NCI-H146 (cell line): ENCODE data around the gene CATSPERE.
"Not testable (repeated sequence)": the region's sequence is repeated elsewhere in the genome, so short reads cannot be mapped to it uniquely, and the experiment has no call there.

Experiments
- DNase-seq: peaks from one replicate; lab custom pipeline; 2025; lab: John Stamatoyannopoulos, UW

The CATSPERE gene

GRCh38 chr1:244552336-244552735 is 91.3 kb downstream of the CATSPERE start:
- peak; percentile 30 for DNase-seq

- no peak for DNase-seq
Measured at GRCh38 chr1:244556263-244556662, 95.2 kb downstream of the CATSPERE start.

GRCh38 chr1:244557565-244557964 is 96.5 kb downstream of the CATSPERE start:
- no peak for DNase-seq

DNA sequence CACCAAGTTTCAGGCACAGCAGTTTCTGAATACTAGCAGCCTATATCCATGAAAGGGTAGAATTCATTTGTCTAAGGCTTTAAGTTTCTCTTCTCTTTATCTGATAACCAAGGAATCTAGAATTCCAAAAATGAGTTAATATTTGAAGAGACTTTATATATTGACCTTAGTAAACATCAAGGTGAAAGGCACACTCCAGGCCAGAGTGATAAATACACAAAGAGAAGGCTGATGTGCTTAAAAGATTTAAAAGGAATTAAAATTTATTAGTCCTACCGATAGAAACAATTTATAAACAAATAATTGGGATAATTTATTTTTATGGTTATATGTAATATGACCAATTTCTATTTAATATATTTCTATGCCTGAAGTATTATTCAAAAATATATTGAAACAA is 98.5 kb downstream of the CATSPERE start:
- no peak for DNase-seq

DNA sequence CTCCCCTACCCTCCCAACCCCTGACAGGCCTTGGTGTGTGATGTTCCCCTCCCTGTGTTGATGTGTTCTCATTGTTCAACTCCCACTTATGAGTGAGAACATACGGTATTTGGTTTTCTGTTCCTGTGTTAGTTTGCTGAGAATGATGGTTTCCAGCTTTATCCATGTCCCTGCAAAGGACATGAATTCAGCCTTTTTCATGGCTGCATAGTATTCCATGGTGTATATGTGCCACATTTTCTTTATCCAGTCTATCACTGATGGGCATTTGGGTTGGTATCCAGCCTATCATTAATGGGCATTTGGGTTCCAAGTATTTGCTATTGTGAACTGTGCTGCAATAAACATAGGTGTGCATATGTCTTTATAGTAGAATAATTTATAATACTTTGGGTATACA is 101.8 kb downstream of the CATSPERE start:
- DNase-seq: not testable (repeated sequence)

DNA sequence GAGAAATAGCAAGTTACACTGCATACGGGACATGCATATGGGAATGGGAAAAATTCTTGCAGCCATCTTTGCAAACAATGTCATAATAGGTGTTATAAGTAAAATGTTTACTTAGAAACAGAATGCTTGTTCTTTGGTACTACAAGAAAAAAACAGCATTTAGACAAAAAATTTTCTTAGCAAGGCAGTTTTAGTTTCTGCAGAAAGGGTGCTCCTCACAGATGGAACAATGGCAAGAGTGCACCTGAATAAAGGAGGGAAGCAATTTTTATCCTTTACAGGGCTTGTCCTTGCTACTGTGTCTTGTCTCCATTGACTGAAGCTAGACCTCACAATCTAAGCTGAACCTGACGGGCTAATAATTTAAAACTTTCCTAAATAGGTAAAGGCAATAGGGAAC is 112.7 kb downstream of the CATSPERE start:
- DNase-seq: no peak

DNA sequence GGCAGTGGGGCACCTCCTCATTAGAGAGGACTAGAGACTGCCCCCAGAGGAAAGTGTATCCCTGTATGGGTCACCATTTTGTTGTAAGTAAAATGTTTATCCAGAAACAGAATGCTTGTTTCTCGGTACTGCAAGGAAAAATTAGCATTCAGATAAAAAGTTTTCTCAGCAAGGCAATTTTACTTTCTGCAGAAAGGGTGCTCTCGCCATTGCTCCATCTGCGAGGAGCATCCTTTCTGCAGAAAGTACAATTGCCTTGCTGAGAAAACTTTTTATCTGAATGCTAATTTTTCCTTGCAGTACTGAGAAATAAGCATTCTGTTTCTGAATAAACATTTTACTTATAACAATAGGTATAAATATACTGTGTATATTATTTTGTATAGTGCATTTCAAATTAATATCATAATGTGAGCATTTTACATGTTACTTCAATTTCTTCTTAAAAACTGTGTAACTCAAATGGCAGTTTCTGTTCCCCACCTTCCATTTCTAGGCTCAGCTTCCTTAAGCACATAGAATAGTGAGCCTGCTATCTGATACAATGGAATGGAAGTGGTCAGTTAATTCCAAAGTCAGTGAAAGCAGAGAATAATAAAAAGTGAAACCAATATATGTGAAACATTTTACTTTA is 115.3 kb downstream of the CATSPERE start:
- no peak for DNase-seq

DNA sequence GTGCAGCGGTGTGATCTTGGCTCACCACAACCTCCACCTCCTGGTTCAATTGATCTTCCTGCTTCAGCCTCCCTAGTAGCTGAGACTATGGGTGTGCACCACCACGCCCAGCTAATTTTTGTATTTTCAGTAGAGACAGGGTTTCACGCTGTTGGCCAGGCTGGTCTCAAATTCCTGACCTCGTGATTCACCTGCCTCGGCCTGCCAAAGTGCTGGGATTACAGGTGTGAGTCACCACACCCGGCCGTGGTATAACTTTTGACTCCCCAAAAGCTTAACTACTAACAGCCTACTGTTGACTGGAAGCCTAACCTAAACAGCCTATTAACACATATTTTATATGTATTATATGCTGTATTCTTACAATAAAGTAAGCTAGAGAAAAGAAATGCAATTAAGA is 117.1 kb downstream of the CATSPERE start:
- not testable (repeated sequence) for DNase-seq

GRCh38 chr1:244583358-244583982 is 122.4 kb downstream of the CATSPERE start:
- DNase-seq: no peak

DNA sequence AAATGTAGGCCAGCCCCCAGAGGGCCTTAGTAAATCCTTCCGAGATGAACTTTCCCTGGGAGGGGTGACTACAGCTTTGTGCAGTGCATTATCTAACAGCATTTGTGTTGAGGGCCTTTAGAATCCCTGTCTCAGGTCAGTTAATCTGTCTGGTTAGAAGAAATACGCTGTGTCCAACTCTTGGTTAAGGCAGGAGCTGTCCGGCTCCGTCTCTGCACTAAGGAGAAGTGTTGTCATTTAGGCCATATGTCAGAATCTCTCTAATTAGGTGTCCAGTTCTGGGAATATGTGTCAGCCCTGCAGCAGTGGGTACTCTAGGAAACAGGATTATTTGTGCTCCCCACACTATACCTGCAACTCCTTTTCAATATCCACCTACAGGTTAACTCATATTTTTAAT is 124.8 kb downstream of the CATSPERE start:
- no peak for DNase-seq

GRCh38 chr1:244590670-244591069 is 129.6 kb downstream of the CATSPERE start:
- DNase-seq: no peak

DNA sequence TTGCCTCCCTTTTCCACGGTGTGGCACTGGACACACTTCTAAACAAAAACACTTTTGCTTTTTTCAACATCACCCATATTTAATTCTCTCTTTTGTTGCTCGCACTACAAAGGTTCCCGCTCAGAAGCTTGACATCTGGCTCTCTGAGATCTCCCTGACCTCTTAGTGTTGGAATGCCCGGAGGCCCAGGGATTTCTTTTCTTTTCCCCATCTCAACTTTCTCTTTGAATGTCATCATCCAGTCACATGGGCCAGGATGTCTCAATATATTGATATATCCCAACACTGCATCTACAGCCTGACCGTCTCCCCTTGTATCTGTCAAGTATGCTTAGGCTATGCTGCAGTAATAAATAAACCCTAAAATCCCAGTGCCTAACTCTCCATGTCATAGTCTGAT is 137.5 kb downstream of the CATSPERE start:
- no peak for DNase-seq

DNA sequence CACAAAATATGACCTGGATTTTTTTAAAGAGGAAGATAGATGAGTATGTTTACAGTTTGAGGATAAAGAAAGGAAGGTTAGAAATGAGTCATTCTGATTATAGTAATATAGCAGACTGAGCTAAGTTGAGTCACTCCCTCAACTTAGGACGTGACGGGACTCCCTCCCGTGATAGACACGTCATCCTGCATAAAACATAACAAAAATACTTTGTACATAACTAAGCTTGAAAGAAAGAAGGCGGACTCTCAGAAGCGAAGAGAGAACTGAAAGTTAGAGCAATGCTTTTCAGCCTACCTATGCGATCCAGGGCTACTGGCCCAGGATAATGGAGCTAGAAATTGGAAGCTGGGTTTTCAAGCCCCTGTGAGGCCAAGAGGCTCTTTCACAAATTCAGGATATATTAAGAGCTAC is 138.9 kb downstream of the CATSPERE start:
- no peak for DNase-seq

GRCh38 chr1:244601336-244601735 is 140.3 kb downstream of the CATSPERE start:
- no peak for DNase-seq

DNA sequence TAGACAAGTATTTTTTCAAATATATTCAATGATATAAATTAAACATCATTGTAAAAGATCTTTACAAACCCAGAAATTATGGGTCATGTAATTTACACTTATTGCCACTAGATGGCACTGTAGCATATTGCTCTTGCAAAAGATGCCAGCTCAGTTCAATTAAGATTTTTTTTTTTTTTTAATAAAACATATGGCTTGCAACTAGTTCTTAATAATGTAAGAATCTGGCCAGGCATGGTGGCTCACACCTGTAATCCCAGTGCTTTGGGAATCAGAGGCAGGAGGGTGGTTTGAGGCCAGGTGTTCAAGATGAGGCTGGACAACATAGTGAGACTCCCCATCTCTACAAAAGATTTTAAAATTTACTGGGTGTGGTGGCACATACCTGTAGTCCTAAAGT is 142.4 kb downstream of the CATSPERE start:
- peak; percentile 24 for DNase-seq

DNA sequence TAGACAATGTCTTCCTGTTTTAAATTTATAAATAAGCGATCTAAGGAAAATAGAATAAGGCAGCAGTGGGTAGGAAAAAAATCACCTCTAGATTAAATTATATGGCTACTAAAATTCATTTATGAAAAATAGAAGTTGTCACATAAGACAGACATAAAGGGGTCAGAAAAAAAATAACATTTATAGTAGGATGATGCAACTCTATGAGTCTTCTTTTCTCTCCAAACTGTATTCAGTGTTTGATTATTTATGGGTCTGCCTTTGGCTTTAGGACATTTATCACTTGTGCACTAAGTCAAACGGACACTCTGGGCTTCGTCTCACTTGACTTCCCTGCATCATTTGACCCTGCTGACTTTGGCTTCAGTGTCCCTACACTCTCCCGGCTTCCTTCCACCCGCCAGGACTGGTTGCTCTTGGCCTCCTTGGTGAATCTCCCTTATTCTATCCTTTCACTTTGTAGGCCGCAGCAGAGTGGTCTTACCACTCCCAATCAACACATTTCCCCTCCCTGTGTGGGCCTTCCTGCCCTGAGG is 144.8 kb downstream of the CATSPERE start:
- no peak for DNase-seq

DNA sequence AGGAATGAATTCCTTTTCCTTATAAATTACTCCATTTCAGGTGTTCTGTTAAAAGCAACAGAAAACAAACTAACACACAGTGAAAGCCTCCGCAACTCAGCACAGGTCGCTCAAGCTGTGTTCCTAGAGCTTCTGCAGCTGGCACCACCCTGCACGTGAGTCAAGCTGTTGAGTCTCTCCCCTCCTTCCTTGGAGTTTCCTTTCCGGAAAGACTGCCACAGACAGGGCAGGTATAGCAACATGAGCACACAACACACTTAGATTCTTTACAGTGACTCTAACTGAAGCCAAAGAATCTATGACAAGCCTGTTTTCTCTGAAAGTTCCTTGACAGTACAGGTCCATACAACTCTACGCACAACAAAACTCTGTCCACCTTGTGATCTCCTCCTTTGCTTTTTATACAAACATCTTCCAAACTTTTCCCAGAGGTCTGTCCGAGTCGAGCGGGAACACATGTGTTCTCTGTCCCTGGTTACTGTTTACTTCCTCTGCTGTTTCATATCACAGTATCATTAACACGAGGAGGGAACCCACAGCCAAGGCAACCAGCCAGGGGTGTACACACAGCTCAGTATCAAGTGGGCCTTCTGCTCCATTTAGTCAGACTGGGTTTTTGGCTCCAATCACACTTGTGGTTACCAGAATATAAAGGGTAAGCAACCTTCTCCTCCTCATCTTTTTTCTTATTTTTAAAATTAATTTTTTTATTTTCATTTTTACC is 153.2 kb downstream of the CATSPERE start:
- no peak for DNase-seq

DNA sequence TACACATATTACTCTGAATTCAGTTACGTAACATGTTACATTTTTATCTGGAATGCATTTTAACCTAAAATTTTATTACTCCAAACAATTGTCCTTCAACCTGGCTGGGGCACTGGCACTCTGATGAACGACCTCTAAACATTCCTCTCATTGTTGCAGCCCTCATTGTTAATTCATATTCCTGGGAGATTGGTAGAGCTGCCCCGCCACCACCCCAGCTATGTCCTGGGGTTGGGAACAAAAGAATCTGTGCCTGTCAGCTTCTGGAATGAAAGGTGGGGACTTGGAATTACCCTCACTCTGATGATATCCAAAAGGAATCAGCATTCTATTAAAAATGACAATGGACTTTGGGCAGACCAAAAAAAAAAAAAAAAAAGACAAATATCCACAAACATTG is 153.8 kb downstream of the CATSPERE start:
- DNase-seq: no peak

GRCh38 chr1:244615301-244615700 is 154.2 kb downstream of the CATSPERE start:
- DNase-seq: no peak

DNA sequence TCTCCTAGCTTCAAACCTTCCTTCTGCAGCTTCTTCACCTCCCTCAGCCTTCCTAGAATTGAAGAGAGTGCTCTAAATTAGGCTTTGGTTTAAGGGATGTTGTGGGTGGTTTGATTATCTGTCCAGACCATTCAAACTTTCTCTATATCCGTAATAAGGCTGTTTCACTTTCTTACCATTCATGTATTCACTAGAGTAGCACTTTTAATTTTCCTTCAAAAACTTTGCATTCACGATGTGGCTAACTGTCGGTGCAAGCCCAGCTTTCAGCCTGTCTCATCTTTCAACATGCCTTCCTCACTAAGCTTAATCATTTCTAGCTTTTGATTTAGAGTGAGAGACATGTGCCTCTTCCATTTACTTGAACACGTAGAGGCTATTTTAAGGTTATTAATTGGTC is 165.6 kb downstream of the CATSPERE start:
- no peak for DNase-seq

DNA sequence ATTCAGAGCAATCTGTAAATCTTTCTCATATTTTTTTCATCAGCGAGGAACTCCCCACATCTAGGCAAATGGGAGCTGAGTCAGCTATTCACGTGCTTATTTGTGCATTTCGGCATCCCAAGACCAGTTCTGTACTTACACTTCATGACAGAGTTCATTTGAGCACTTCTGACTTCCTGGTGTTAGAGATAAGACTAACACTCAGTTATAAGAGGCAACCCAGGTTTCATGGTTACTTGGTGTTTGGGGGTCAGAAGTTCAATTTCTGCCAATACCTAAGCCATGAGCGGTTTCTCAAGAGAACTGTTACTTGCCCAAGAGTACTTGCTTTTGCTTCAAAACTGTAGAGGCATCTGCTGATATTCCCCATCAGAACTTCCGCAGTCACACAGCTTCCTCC is 167.7 kb downstream of the CATSPERE start:
- no peak for DNase-seq

- no peak for DNase-seq
Measured at GRCh38 chr1:244633140-244633539, 172.1 kb downstream of the CATSPERE start.

DNA sequence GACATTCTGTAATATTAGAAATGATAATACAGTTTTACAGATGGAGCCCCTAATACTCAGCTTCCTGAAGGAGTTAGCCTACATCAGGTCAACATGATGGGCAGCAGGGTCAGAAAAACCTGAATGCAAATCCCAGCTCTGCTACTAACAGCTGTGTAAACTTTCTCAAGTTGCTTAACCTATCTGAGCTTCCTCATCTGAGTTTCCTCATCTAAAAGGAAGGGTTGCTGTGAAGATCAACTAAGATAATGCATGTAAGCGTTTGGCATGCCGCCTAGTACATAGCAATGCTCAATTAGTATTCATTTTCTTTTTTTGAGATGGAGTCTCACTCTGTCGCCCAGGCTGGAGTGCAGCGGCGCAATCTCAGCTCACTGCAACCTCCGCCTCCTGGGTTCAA is 173.5 kb downstream of the CATSPERE start:
- DNase-seq: no peak
